ENCODE measurements around the gene LRRFIP1.

LRRFIP1 gene

GRCh38 chr2:237708491-237708890 lies 81.1 kb downstream of the LRRFIP1 start:
- no peak for DNase-seq

- no peak for DNase-seq
These were observed 81.6 kb downstream of the LRRFIP1 start for GRCh38 chr2:237708961-237709360.

GRCh38 chr2:237711458-237712150 lies 84.2 kb downstream of the LRRFIP1 start:
- no peak for DNase-seq

GRCh38 chr2:237712477-237713377 lies 85.3 kb downstream of the LRRFIP1 start:
- no peak for DNase-seq

- no peak for DNase-seq
These were observed 87.5 kb downstream of the LRRFIP1 start for GRCh38 chr2:237714690-237715458.

GRCh38 chr2:237715459-237715947 lies 88.1 kb downstream of the LRRFIP1 start:
- no peak for DNase-seq

GRCh38 chr2:237716011-237716410 lies 88.6 kb downstream of the LRRFIP1 start:
- DNase-seq, result no peak

GRCh38 chr2:237717366-237718276 lies 90.2 kb downstream of the LRRFIP1 start:
- no peak for DNase-seq

GRCh38 chr2:237718277-237718634 lies 90.9 kb downstream of the LRRFIP1 start:
- DNase-seq, result no peak

GRCh38 chr2:237720444-237720843 lies 93.1 kb downstream of the LRRFIP1 start:
- DNase-seq, result no peak

- no peak for DNase-seq
These were observed 93.6 kb downstream of the LRRFIP1 start for GRCh38 chr2:237720957-237721356.

GRCh38 chr2:237721458-237721857 lies 94.1 kb downstream of the LRRFIP1 start:
- DNase-seq, result no peak

- no peak for DNase-seq
These were observed 95.2 kb downstream of the LRRFIP1 start for GRCh38 chr2:237722616-237723015.

GRCh38 chr2:237723023-237723422 lies 95.6 kb downstream of the LRRFIP1 start:
- DNase-seq, result no peak

GRCh38 chr2:237723602-237724001 lies 96.2 kb downstream of the LRRFIP1 start:
- DNase-seq, result no peak

GRCh38 chr2:237724811-237725478 lies 97.6 kb downstream of the LRRFIP1 start:
- no peak for DNase-seq

GRCh38 chr2:237725661-237726060 lies 98.3 kb downstream of the LRRFIP1 start:
- DNase-seq, result no peak

- no peak for DNase-seq
These were observed 99.0 kb downstream of the LRRFIP1 start for GRCh38 chr2:237726401-237726830.

GRCh38 chr2:237727363-237727762 lies 100.0 kb downstream of the LRRFIP1 start:
- no peak for DNase-seq

GRCh38 chr2:237729681-237730475 lies 102.5 kb downstream of the LRRFIP1 start:
- DNase-seq, result no peak

- peak; percentile 75 for DNase-seq
These were observed 104.3 kb downstream of the LRRFIP1 start for GRCh38 chr2:237731663-237732062.
